HCT116 (cell line): ENCODE results near the gene MICAL1. TPM values are rescaled to one million over a fixed set of nuclear protein-coding genes. Genes with fewer than 3 reads are reported as not detected.

ENCODE experiments used
- ATAC-seq: fragments of 200-7000 bp; cut with Tn5 transposase; 2 replicates; pipeline ENCODE4 v1.9.1; 2020; ENCODE audit warnings: mild to moderate bottlenecking, moderate library complexity
- BruUV-seq: library from RNA; stranded (reverse); fragments of 400-500 nt; replicated peaks from 2 replicates; lab custom pipeline; 2021; lab: Mats Ljungman, UMichigan
- CTCF ChIA-PET: fragments of 300-600 bp; sonication (Branson Sonifier 250); formaldehyde crosslinking; loops from one replicate; lab custom pipeline; 2021; ENCODE audit warnings: antibody characterized with exemption; lab: Charles Lee
- POLR2A ChIA-PET: fragments of 300-600, 350-600 bp; sonication (Branson Sonifier 250); formaldehyde crosslinking; loops from one replicate; lab custom pipeline; 2021; ENCODE audit warnings: antibody characterized with exemption; lab: Charles Lee
- RAD21 ChIA-PET, 2 experiments: fragments of 300-600 bp; sonication (Branson Sonifier 250); formaldehyde crosslinking; loops; one replicate each; lab custom pipeline; 2023; ENCODE audit warnings: low total read pairs in 2 of 2; ENCODE audit not compliant: uncharacterized antibody in 2 of 2, unreplicated experiment in 2 of 2, low non-redundant PET in 1 of 2; lab: Charles Lee
- DNase-seq: peaks from one replicate; pipeline ENCODE4 v3.0.0-alpha.2; 2010; ENCODE audit warnings: low read depth, low spot score
- H2AFZ ChIP-seq: fragments of 200-600 bp; shearing (Covaris generic), sonication (generic); 2 replicates; pipeline ENCODE4 v1.6.1; 2017; ENCODE audit warnings: low read depth, mixed run types, mixed read lengths, antibody characterized with exemption, low read length; ENCODE audit not compliant: poor library complexity, severe bottlenecking
- H3K27ac ChIP-seq: 2 replicates; pipeline ENCODE4 v1.5.1; 2012; ENCODE audit warnings: low read depth, low read length
- H3K27me3 ChIP-seq: fragments of 200-600 bp; sonication (generic); 2 replicates; pipeline ENCODE4 v1.6.1; 2016; ENCODE audit warnings: mixed run types, low read length, mixed read lengths; ENCODE audit not compliant: insufficient read depth
- H3K36me3 ChIP-seq, 2 experiments: fragments of 200-500 bp in 1 of 2; fragments of 200-600 bp in 1 of 2; sonication (Bioruptor generic) in 1 of 2; sonication (generic) in 1 of 2; 2 replicates each; pipeline versions ENCODE4 v1.5.1 to v1.6.1; 2014 to 2016; ENCODE audit warnings: low read length in 2 of 2, inconsistent platforms in 1 of 2, mixed read lengths in 1 of 2, mixed run types in 1 of 2; ENCODE audit not compliant: insufficient read depth in 2 of 2, control insufficient read depth in 1 of 2
- H3K4me1 ChIP-seq, 2 experiments: fragments of 200-600 bp in 1 of 2; sonication (generic) in 1 of 2; 2 replicates each; pipeline versions ENCODE4 v1.5.1 to v1.6.1; 2012 to 2017; ENCODE audit warnings: low read length in 2 of 2, inconsistent platforms in 1 of 2, mild to moderate bottlenecking in 1 of 2, mixed read lengths in 1 of 2, mixed run types in 1 of 2, moderate library complexity in 1 of 2; ENCODE audit not compliant: insufficient read depth in 2 of 2, control insufficient read depth in 1 of 2
- H3K4me2 ChIP-seq: fragments of 200-600 bp; sonication (generic); 2 replicates; pipeline ENCODE4 v1.6.1; 2017; ENCODE audit warnings: mixed run types, low read length, mixed read lengths
- H3K4me3 ChIP-seq, 2 experiments: fragments of 200-600 bp in 1 of 2; sonication (generic) in 1 of 2; replicated peaks in 1 of 2; 2 replicates each; pipeline ENCODE4 v1.5.1; 2011 to 2016; ENCODE audit warnings: low read length in 2 of 2, control low read depth in 1 of 2, low read depth in 1 of 2, mild to moderate bottlenecking in 1 of 2, mixed read lengths in 1 of 2, mixed run types in 1 of 2
- H3K79me2 ChIP-seq: fragments of 200-600 bp; sonication (generic); 2 replicates; pipeline ENCODE4 v1.6.1; 2017; ENCODE audit warnings: mild to moderate bottlenecking, mixed run types, low read length, moderate library complexity, mixed read lengths; ENCODE audit not compliant: insufficient read depth
- H3K9ac ChIP-seq: fragments of 200-600 bp; sonication (generic); 2 replicates; pipeline ENCODE4 v1.6.1; 2016; ENCODE audit warnings: low read length, mixed read lengths
- H3K9me2 ChIP-seq: fragments of 200-600 bp; sonication (generic), shearing (Covaris generic); 2 replicates; pipeline ENCODE4 v1.6.1; 2017; ENCODE audit warnings: mixed run types, mild to moderate bottlenecking, moderate library complexity; ENCODE audit not compliant: insufficient read depth
- H3K9me3 ChIP-seq, 2 experiments: fragments of 200-500 bp in 1 of 2; fragments of 200-600 bp in 1 of 2; sonication (Bioruptor generic) in 1 of 2; sonication (generic) in 1 of 2; 2 replicates each; pipeline ENCODE4 v1.6.1; 2014 to 2017; ENCODE audit warnings: low read length in 2 of 2, mixed read lengths in 2 of 2, inconsistent platforms in 1 of 2, low read depth in 1 of 2, mild to moderate bottlenecking in 1 of 2, mixed run types in 1 of 2, moderate library complexity in 1 of 2; ENCODE audit not compliant: control insufficient read depth in 1 of 2, insufficient read depth in 1 of 2
- H4K20me1 ChIP-seq: fragments of 200-600 bp; sonication (generic), shearing (Covaris generic); 2 replicates; pipeline ENCODE4 v1.6.1; 2017; ENCODE audit warnings: mixed run types, mild to moderate bottlenecking, moderate library complexity; ENCODE audit not compliant: insufficient read depth
- CBX3 ChIP-seq: IDR thresholded peaks from 2 replicates; pipeline ENCODE4 v1.6.1; 2012; ENCODE audit warnings: low read depth
- CEBPB ChIP-seq: IDR thresholded peaks from 2 replicates; pipeline ENCODE4 v1.6.1; 2012; ENCODE audit warnings: low read depth
- EZH2 ChIP-seq: fragments of 200-600 bp; sonication (generic); IDR thresholded peaks from 2 replicates; pipeline ENCODE4 v1.6.1; 2017; ENCODE audit warnings: antibody characterized with exemption, mixed run types
- EZH2phosphoT487 ChIP-seq: fragments of 200-600 bp; IDR thresholded peaks from 2 replicates; pipeline ENCODE4 v1.6.1; 2018; ENCODE audit warnings: antibody characterized with exemption, borderline replicate concordance
- JUND ChIP-seq: IDR thresholded peaks from 2 replicates; pipeline ENCODE4 v1.6.1; 2012
- POLR2AphosphoS5 ChIP-seq: IDR thresholded peaks from 2 replicates; pipeline ENCODE4 v1.6.1; 2011; ENCODE audit warnings: mild to moderate bottlenecking, low read depth, low read length, moderate library complexity
- RAD21 ChIP-seq: IDR thresholded peaks from 2 replicates; pipeline ENCODE4 v1.6.1; 2012; ENCODE audit warnings: low read depth, mild to moderate bottlenecking
- REST ChIP-seq: IDR thresholded peaks from 2 replicates; pipeline ENCODE4 v1.6.1; 2012; ENCODE audit warnings: low read depth
- SIN3A ChIP-seq: IDR thresholded peaks from 2 replicates; pipeline ENCODE4 v1.6.1; 2012; ENCODE audit warnings: low read depth
- SP1 ChIP-seq: IDR thresholded peaks from 2 replicates; pipeline ENCODE4 v1.6.1; 2012; ENCODE audit warnings: low read depth
- YY1 ChIP-seq: IDR thresholded peaks from 2 replicates; pipeline ENCODE4 v1.6.1; 2011; ENCODE audit warnings: low read length, low read depth, moderate library complexity, mild to moderate bottlenecking; ENCODE audit not compliant: insufficient replicate concordance; ENCODE audit errors: extremely low read depth
- ZBTB33 ChIP-seq: IDR thresholded peaks from 2 replicates; pipeline ENCODE4 v1.6.1; 2011; ENCODE audit warnings: mild to moderate bottlenecking, low read length, moderate library complexity; ENCODE audit not compliant: insufficient replicate concordance; ENCODE audit errors: extremely low read depth
- ZFX ChIP-seq: fragments of 450-650 bp; IDR thresholded peaks from 2 replicates; pipeline ENCODE4 v1.6.1; 2017
- ZNF274 ChIP-seq: fragments of 200-500 bp; sonication (Bioruptor generic); IDR thresholded peaks from 2 replicates; pipeline ENCODE4 v1.6.1; 2014; ENCODE audit warnings: mild to moderate bottlenecking, low read depth, low read length, inconsistent platforms
- intact Hi-C: fragments of 100-400 bp; cut with micrococcal nuclease; formaldehyde crosslinking; loops from 2 replicates; pipeline ENCODE4 v1.10.0; 2022
- total RNA-seq: library from RNA; stranded (reverse); gene quantifications from one replicate; pipeline ENCODE4 v1.2.1, GENCODE V29; 2021; ENCODE audit not compliant: unreplicated experiment
- TF ChIP-seq, protein P1 (sequence below): IDR thresholded peaks from 2 replicates; pipeline ENCODE4 v1.6.1; 2012

MICAL1 gene
- total RNA-seq, 1 experiment from 2014 or later = 23.9 TPM

DNA sequence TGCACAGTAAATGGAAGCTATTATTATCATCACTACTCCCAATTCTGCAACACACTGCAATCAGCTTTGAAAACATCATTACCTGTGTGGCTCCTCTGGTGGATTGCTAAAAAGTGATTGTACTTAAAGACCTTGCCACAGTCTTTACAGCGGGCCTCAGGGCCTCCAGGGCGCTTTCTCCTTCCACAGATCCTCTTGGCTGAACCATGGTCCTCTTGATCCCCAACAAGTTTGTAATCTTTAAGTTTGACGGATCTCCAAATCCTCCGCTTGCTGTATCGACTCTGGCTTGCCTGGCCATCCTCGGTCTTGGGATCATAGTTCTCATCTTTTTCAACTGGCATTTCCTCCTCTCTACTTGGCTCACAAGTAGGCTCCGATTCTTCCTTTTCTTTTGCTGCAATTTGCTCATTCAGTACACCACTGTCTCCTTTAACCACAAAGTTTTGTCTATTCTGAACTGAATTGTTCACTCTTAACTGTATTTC is 25.5 kb upstream of the MICAL1 start:
- no peak for DNase-seq
- Histone ChIP-seq H3K4me3 (no peak overlapping the region), H3K36me3 (peaks cover 20 to 22% of the 10 kb centered on the region in 2 experiments; a peak in 3 of 4 replicates), H3K4me1 (peaks cover 4 to 15% of the 10 kb centered on the region in 2 experiments; a peak in 3 of 4 replicates), H3K9me2 (no peaks in the 10 kb centered on the region), H3K9me3 (no peaks in the 10 kb centered on the region), H4K20me1 (no peaks in the 10 kb centered on the region), H2AFZ (no peak overlapping the region), H3K4me2 (no peak overlapping the region), H3K9ac (no peak overlapping the region), H3K27ac (no peak overlapping the region), H3K27me3 (no peaks in the 10 kb centered on the region), H3K79me2 (peaks cover 67% of the 10 kb centered on the region)
- CTCF ChIA-PET = no interaction called here
- ATAC-seq = no peak
- POLR2A ChIA-PET = no interaction called here
- intact Hi-C loops = no loop called here
- TF ChIP-seq EZH2phosphoT487 (no peak), CEBPB (no peak), REST (no peak), ZNF274 (no peak), SIN3A (no peak), CBX3 (no peak), SP1 (no peak), YY1 (no peak), JUND (no peak), POLR2AphosphoS5 (no peak), RAD21 (no peak), ZBTB33 (no peak), EZH2 (no peak), ZFX (no peak)
- TF ChIP-seq, protein P1, sequence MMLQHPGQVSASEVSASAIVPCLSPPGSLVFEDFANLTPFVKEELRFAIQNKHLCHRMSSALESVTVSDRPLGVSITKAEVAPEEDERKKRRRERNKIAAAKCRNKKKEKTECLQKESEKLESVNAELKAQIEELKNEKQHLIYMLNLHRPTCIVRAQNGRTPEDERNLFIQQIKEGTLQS = no peak
- RAD21 ChIA-PET = no interaction called here
- no TSS peak for BruUV-seq
